PC-3 (cell line): Measurements from ENCODE around the gene PARD6B. TPM values are rescaled to one million over a fixed set of nuclear protein-coding genes. Genes with fewer than 3 reads are reported as not detected.

Source experiments
- ATAC-seq: fragments of 200-7000 bp; cut with Tn5 transposase; 2 replicates; pipeline ENCODE4 v1.9.1; 2020; ENCODE audit warnings: mild to moderate bottlenecking, moderate library complexity
- BruUV-seq: library from RNA; stranded (reverse); fragments of 400-500 nt; replicated peaks from 2 replicates; lab custom pipeline; 2021; lab: Mats Ljungman, UMichigan
- CTCF ChIA-PET: fragments of 300-600 bp; sonication (Branson Sonifier 250); formaldehyde crosslinking; loops from one replicate; lab custom pipeline; 2022; ENCODE audit warnings: antibody characterized with exemption; lab: Charles Lee
- POLR2A ChIA-PET: fragments of 300-600 bp; sonication (Branson Sonifier 250); formaldehyde crosslinking; loops from one replicate; lab custom pipeline; 2022; ENCODE audit warnings: antibody characterized with exemption; ENCODE audit not compliant: unreplicated experiment; lab: Charles Lee
- DNase-seq: peaks from one replicate; pipeline ENCODE4 v3.0.0-alpha.2; 2015
- H2AFZ ChIP-seq: fragments of 300-600 bp; sonication (generic); 2 replicates; pipeline ENCODE4 v1.6.0; 2016; ENCODE audit warnings: antibody characterized with exemption, low read length
- H3F3A ChIP-seq: fragments of 300-600 bp; sonication (generic); one replicate; pipeline ENCODE4 v1.6.0; 2017; ENCODE audit warnings: antibody characterized with exemption, low read length, control low read depth, mild to moderate bottlenecking; ENCODE audit not compliant: unreplicated experiment
- H3K27ac ChIP-seq: fragments of 300-600 bp; sonication (generic); 2 replicates; pipeline ENCODE4 v1.5.1; 2016; ENCODE audit warnings: mild to moderate bottlenecking, low read length
- H3K27me3 ChIP-seq: fragments of 300-600 bp; sonication (generic); 2 replicates; pipeline ENCODE4 v1.6.1; 2016; ENCODE audit warnings: low read length, mixed read lengths
- H3K36me3 ChIP-seq: fragments of 300-600 bp; sonication (generic); 2 replicates; pipeline ENCODE4 v1.6.1; 2016; ENCODE audit warnings: low read depth, mixed run types, low read length, mixed read lengths
- H3K4me1 ChIP-seq: fragments of 300-600 bp; sonication (generic); 2 replicates; pipeline ENCODE4 v1.5.1; 2016; ENCODE audit warnings: low read length; ENCODE audit not compliant: insufficient read depth
- H3K4me2 ChIP-seq: fragments of 300-600 bp; sonication (generic); 2 replicates; pipeline ENCODE4 v1.6.0; 2016; ENCODE audit warnings: low read length
- H3K4me3 ChIP-seq: fragments of 300-600 bp; sonication (generic); 2 replicates; pipeline ENCODE4 v1.5.1; 2016; ENCODE audit warnings: mild to moderate bottlenecking, low read length, mixed read lengths
- H3K79me2 ChIP-seq: fragments of 300-600 bp; sonication (generic); 2 replicates; pipeline ENCODE4 v1.6.1; 2017; ENCODE audit warnings: low read length, mixed read lengths
- H3K9ac ChIP-seq: fragments of 300-600 bp; sonication (generic); 2 replicates; pipeline ENCODE4 v1.6.0; 2016; ENCODE audit warnings: mild to moderate bottlenecking, low read length
- H3K9me2 ChIP-seq: fragments of 300-600 bp; sonication (generic); replicated peaks from 2 replicates; pipeline ENCODE4 v1.6.1; 2016; ENCODE audit warnings: mixed run types, low read length, mixed read lengths
- H3K9me3 ChIP-seq: fragments of 300-600 bp; sonication (generic); 2 replicates; pipeline ENCODE4 v1.6.1; 2016; ENCODE audit warnings: low read length, mixed read lengths
- H4K20me1 ChIP-seq: fragments of 300-600 bp; sonication (generic); 2 replicates; pipeline ENCODE4 v1.6.1; 2016; ENCODE audit warnings: low read length, mixed read lengths
- CTCF ChIP-seq: fragments of 300-600 bp; sonication (generic); conservative IDR thresholded peaks from 2 replicates; pipeline ENCODE4 v1.5.1; 2017; ENCODE audit warnings: antibody characterized with exemption, low read depth, mild to moderate bottlenecking, low read length
- EZH2 ChIP-seq: fragments of 300-600 bp; sonication (generic); IDR thresholded peaks from one replicate; pipeline ENCODE4 v1.6.1; 2017; ENCODE audit warnings: antibody characterized with exemption, mild to moderate bottlenecking, low read length; ENCODE audit not compliant: unreplicated experiment
- EZH2phosphoT487 ChIP-seq: fragments of 300-600 bp; sonication (generic); IDR thresholded peaks from 2 replicates; pipeline ENCODE4 v1.6.1; 2018; ENCODE audit warnings: mild to moderate bottlenecking, antibody characterized with exemption, low read length, borderline replicate concordance
- intact Hi-C: fragments of 100-400 bp; cut with micrococcal nuclease; formaldehyde crosslinking; loops from 2 replicates; pipeline ENCODE4 v1.9.0; 2023
- total RNA-seq: library from RNA; depleted of rRNA; stranded (reverse); fragments of >200 nt; gene quantifications from 2 replicates; pipeline ENCODE4 v1.2.3, GENCODE V29; 2014; rRNA removed

PARD6B gene
- total RNA-seq, 1 experiment from 2014 or later = 4.3 TPM

GRCh38 chr20:50806126-50806768 is 74.9 kb downstream of the PARD6B start:
- BruUV-seq = no TSS peak
- intact Hi-C loops = no loop called here
- H3K27me3 ChIP-seq = no peaks in the 10 kb centered on the region
- H3K79me2 ChIP-seq = no peaks in the 10 kb centered on the region
- no peak for DNase-seq
- no peak overlapping the region for H3K9ac ChIP-seq
- ATAC-seq = no peak
- no peak overlapping the region for H3K4me3 ChIP-seq
- H3K27ac ChIP-seq = no peak overlapping the region
- H3K9me2 ChIP-seq = no peaks in the 10 kb centered on the region
- H2AFZ ChIP-seq = no peak overlapping the region
- H3K4me1 ChIP-seq = no peaks in the 10 kb centered on the region
- CTCF ChIA-PET = no interaction called here
- no peaks in the 10 kb centered on the region for H3K9me3 ChIP-seq
- TF ChIP-seq EZH2phosphoT487 = no peak
- no peak for TF ChIP-seq CTCF
- TF ChIP-seq EZH2 = no peak
- H4K20me1 ChIP-seq = no peaks in the 10 kb centered on the region
- POLR2A ChIA-PET = no interaction called here
- H3F3A ChIP-seq = no peaks in the 10 kb centered on the region
- no peaks in the 10 kb centered on the region for H3K36me3 ChIP-seq
- no peak overlapping the region for H3K4me2 ChIP-seq

Other genes with a start within 250 kb of the PARD6B start
- gene PTPN1, start 221.2 kb upstream of the PARD6B start, total RNA-seq = 47.2 and 47.7 TPM in 2 replicates
- 0.04 TPM in 1 of 2 replicates, not detected in the other for gene RIPOR3, start 40.0 kb upstream of the PARD6B start, total RNA-seq
- 49.9 and 56.9 TPM in 2 replicates for gene BCAS4, start 63.5 kb downstream of the PARD6B start, total RNA-seq
- 27.5 and 45.0 TPM in 2 replicates for gene ADNP, start 199.9 kb downstream of the PARD6B start, total RNA-seq
- gene DPM1, start 227.0 kb downstream of the PARD6B start, total RNA-seq = 70.7 and 87.0 TPM in 2 replicates
- 11.3 and 13.4 TPM in 2 replicates for gene MOCS3, start 227.2 kb downstream of the PARD6B start, total RNA-seq